ENCODE measurements around the gene AK9. TPM values are rescaled to one million over a fixed set of nuclear protein-coding genes. Genes with fewer than 3 reads are reported as not detected.

The AK9 gene
- total RNA-seq, 4 donors from 2014 or later = 8.4 to 15.0 (median 10.6) TPM

DNA sequence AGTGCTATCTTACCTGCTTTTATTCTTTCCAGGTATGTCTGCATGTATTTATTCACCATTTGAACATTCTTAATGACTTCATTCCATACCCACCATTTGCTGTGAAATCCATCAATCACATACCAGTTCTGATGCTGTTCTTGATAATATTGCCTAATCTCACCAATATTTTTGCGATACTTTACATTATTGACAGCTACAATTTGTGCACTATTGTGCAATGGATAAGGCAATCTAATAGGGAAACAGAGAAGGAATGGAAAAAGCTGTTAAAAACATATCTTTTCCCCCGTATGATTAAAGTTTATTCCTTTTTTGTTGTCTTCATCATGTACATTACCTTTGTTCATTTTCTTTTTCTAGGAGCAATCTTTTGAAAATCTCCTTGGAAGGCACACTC, 184.7 kb downstream of the AK9 start:
- no peak overlapping the region for H3K4me3 ChIP-seq
- TF ChIP-seq POLR2AphosphoS5 (IDR thresholded peaks at IDR 0.05) (no peak), POLR2A (IDR thresholded peaks at IDR 0.05; ENCODE audit: low read depth) (no peak), CTCF (IDR thresholded peaks at IDR 0.05) (no peak), EP300 (IDR thresholded peaks at IDR 0.05) (no peak)
- no peaks in the 10 kb centered on the region for H3K9me3 ChIP-seq
- H3K27me3 ChIP-seq = no peaks in the 10 kb centered on the region
- intact Hi-C loops (cut with DNase I) = no loop called here
- no peaks in the 10 kb centered on the region for H3K36me3 ChIP-seq
- 95% methylated on average over 2 of the region's 2 CpGs for WGBS
- no peak overlapping the region for H3K27ac ChIP-seq (replicated peaks in 1 of 4)
- H3K4me1 ChIP-seq = no peaks in the 10 kb centered on the region
- DNase-seq (ENCODE audit: extremely low spot score) = no peak

GRCh38 chr6:109503327-109504224, 187.4 kb downstream of the AK9 start:
- no peaks in the 10 kb centered on the region for H3K27me3 ChIP-seq
- H3K4me3 ChIP-seq = no peak overlapping the region
- no peaks in the 10 kb centered on the region for H3K9me3 ChIP-seq
- peak; percentile 79 for DNase-seq (ENCODE audit: extremely low spot score)
- no peaks in the 10 kb centered on the region for H3K36me3 ChIP-seq
- TF ChIP-seq CTCF (IDR thresholded peaks at IDR 0.05) (no peak), EP300 (IDR thresholded peaks at IDR 0.05) (no peak), POLR2A (IDR thresholded peaks at IDR 0.05; ENCODE audit: low read depth) (no peak), POLR2AphosphoS5 (IDR thresholded peaks at IDR 0.05) (no peak)
- no peaks in the 10 kb centered on the region for H3K4me1 ChIP-seq
- intact Hi-C loops (cut with DNase I) = no loop called here
- WGBS = 77% methylated on average over 7 of the region's 10 CpGs
- H3K27ac ChIP-seq (replicated peaks in 1 of 4) = no peak overlapping the region

DNA sequence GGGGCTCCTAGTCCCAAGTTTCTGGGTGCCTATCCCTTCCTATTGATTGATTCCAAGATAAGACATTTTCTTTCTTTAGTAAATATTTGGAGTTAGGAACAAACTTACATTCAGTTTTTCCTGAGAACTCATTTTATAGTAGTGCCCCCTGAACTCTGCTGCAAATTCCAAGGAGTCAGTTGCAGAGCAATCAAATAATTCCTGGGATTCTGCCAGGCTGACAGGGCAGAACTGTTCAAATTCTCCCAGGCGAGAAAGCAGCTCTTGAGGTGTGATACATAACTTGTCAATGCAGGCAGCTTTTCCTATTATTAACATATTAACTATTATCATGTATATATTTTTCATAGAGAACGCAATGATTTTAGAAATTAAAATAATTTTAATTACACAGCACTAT, 192.1 kb downstream of the AK9 start:
- 77% methylated on average over 2 of the region's 2 CpGs for WGBS
- TF ChIP-seq POLR2AphosphoS5 (IDR thresholded peaks at IDR 0.05) = no peak
- no peak for TF ChIP-seq CTCF (IDR thresholded peaks at IDR 0.05)
- no peak for TF ChIP-seq POLR2A (IDR thresholded peaks at IDR 0.05; ENCODE audit: low read depth)
- TF ChIP-seq EP300 (IDR thresholded peaks at IDR 0.05) = no peak

DNA sequence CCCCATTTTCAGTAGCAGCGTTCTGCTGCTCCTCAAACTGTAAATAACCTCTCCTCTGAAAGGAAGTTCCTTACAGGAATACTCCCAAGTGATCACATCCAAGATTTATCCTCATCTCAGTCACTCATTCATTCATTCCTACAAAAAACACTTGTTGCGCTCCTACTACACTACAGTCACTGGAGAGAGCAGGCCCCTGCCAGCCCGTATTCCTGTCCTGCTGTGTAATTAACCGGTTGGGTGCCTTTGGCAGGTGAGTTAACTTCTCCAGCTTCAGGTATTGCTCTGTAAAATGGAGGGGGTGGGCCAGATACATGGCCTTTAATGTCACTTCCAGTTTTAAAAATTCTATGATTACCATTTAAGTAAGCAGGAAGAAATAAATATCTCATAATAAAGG, 192.9 kb downstream of the AK9 start:
- Histone ChIP-seq H3K4me3 (no peak overlapping the region), H3K27ac (replicated peaks in 1 of 4) (no peak overlapping the region), H3K27me3 (no peaks in the 10 kb centered on the region), H3K4me1 (no peaks in the 10 kb centered on the region), H3K9me3 (no peaks in the 10 kb centered on the region), H3K36me3 (no peaks in the 10 kb centered on the region)
- no peak for DNase-seq (ENCODE audit: extremely low spot score)
- WGBS = 85% methylated on average over 4 of the region's 4 CpGs
- TF ChIP-seq POLR2AphosphoS5 (IDR thresholded peaks at IDR 0.05) (no peak), EP300 (IDR thresholded peaks at IDR 0.05) (no peak), CTCF (IDR thresholded peaks at IDR 0.05) (no peak), POLR2A (IDR thresholded peaks at IDR 0.05; ENCODE audit: low read depth) (no peak)
- intact Hi-C loops (cut with DNase I) = no loop called here

More for the DNA sequence above, 192.1 kb downstream of the AK9 start:
- no peak overlapping the region for H3K27ac ChIP-seq (replicated peaks in 1 of 4)
- DNase-seq (ENCODE audit: extremely low spot score) = no peak
- intact Hi-C loops (cut with DNase I) = no loop called here
- no peaks in the 10 kb centered on the region for H3K27me3 ChIP-seq
- H3K9me3 ChIP-seq = no peaks in the 10 kb centered on the region
- H3K36me3 ChIP-seq = no peaks in the 10 kb centered on the region
- H3K4me1 ChIP-seq = no peaks in the 10 kb centered on the region
- H3K4me3 ChIP-seq = no peak overlapping the region
